ENCODE results near the gene COMMD3. TPM values are rescaled to one million over a fixed set of nuclear protein-coding genes. Genes with fewer than 3 reads are reported as not detected.

The COMMD3 gene
- total RNA-seq, 1 experiment from 2014 or later, result 69.4 TPM

GRCh38 chr10:22325272-22326144, 9.3 kb downstream of the COMMD3 start:
- Mint-ChIP-seq H3K4me1 (ENCODE audit: insufficient read depth, unreplicated experiment) (peaks cover 29% of the 10 kb centered on the region), H3K4me3 (ENCODE audit: unreplicated experiment) (peak overlapping the region; percentile 80), H3K27ac (ENCODE audit: low read depth, unreplicated experiment) (peak overlapping the region; percentile 31), H3K36me3 (ENCODE audit: insufficient read depth, unreplicated experiment) (peaks cover 37% of the 10 kb centered on the region), H3K27me3 (ENCODE audit: insufficient read depth, unreplicated experiment) (peaks cover 11% of the 10 kb centered on the region), H3K9me3 (ENCODE audit: unreplicated experiment) (no peaks in the 10 kb centered on the region)
- no TSS peak for BruUV-seq (replicated peaks)
- CTCF ChIA-PET, result interaction anchor here (0.7 to 1.4 kb wide), 5 partner anchors 12 to 664 kb away, joined by 3 to 4 read pairs (median 3); no protein-coding TSS in a partner anchor
- no peak for TF ChIP-seq CTCF (IDR thresholded peaks at IDR 0.05; ENCODE audit: unreplicated experiment)
- intact Hi-C loops (cut with micrococcal nuclease), result loop anchor here (5.0 to 10.0 kb wide), 3 partner anchors 259 to 662 kb away; partner anchors contain the start of gene PIP4K2A
- POLR2A ChIA-PET, result interaction anchor here (0.6 to 7.3 kb wide), 9 partner anchors 9 to 836 kb away, joined by 3 to 47 read pairs (median 3); partner anchors contain the start of genes COMMD3 and DNAJC1
- peak; percentile 64 for DNase-seq (ENCODE audit: unreplicated experiment)

- intact Hi-C loops (cut with micrococcal nuclease), result loop anchor here (5.0 to 10.0 kb wide), 3 partner anchors 259 to 661 kb away; partner anchors contain the start of gene PIP4K2A
- no TSS peak for BruUV-seq (replicated peaks)
- peaks cover 29% of the 10 kb centered on the region for H3K4me1 Mint-ChIP-seq (ENCODE audit: insufficient read depth, unreplicated experiment)
- TF ChIP-seq CTCF (IDR thresholded peaks at IDR 0.05; ENCODE audit: unreplicated experiment), result no peak
- no peaks in the 10 kb centered on the region for H3K9me3 Mint-ChIP-seq (ENCODE audit: unreplicated experiment)
- H3K27me3 Mint-ChIP-seq (ENCODE audit: insufficient read depth, unreplicated experiment), result peaks cover 11% of the 10 kb centered on the region
- H3K27ac Mint-ChIP-seq (ENCODE audit: low read depth, unreplicated experiment), result peak overlapping the region; percentile 31
- no peak for DNase-seq (ENCODE audit: unreplicated experiment)
- peaks cover 37% of the 10 kb centered on the region for H3K36me3 Mint-ChIP-seq (ENCODE audit: insufficient read depth, unreplicated experiment)
- peak overlapping the region; percentile 80 for H3K4me3 Mint-ChIP-seq (ENCODE audit: unreplicated experiment)
- POLR2A ChIA-PET, result interaction anchor here (0.5 to 7.3 kb wide), 11 partner anchors 9 to 836 kb away, joined by 3 to 47 read pairs (median 3); partner anchors contain the start of genes COMMD3 and DNAJC1
- CTCF ChIA-PET, result interaction anchor here (0.7 to 1.4 kb wide), 5 partner anchors 12 to 664 kb away, joined by 3 to 4 read pairs (median 3); no protein-coding TSS in a partner anchor
These were observed 10.0 kb downstream of the COMMD3 start for GRCh38 chr10:22326145-22326702.

GRCh38 chr10:22329150-22329549, 13.0 kb downstream of the COMMD3 start:
- CTCF ChIA-PET, result no interaction called here
- H3K36me3 Mint-ChIP-seq (ENCODE audit: insufficient read depth, unreplicated experiment), result peaks cover 41% of the 10 kb centered on the region
- BruUV-seq (replicated peaks), result no TSS peak
- H3K4me1 Mint-ChIP-seq (ENCODE audit: insufficient read depth, unreplicated experiment), result peaks cover 18% of the 10 kb centered on the region
- no peak overlapping the region for H3K4me3 Mint-ChIP-seq (ENCODE audit: unreplicated experiment)
- intact Hi-C loops (cut with micrococcal nuclease), result loop anchor here (5.0 to 10.0 kb wide), 3 partner anchors 256 to 658 kb away; partner anchors contain the start of gene PIP4K2A
- no peaks in the 10 kb centered on the region for H3K27me3 Mint-ChIP-seq (ENCODE audit: insufficient read depth, unreplicated experiment)
- TF ChIP-seq CTCF (IDR thresholded peaks at IDR 0.05; ENCODE audit: unreplicated experiment), result no peak
- H3K9me3 Mint-ChIP-seq (ENCODE audit: unreplicated experiment), result no peaks in the 10 kb centered on the region
- POLR2A ChIA-PET, result no interaction called here
- no peak overlapping the region for H3K27ac Mint-ChIP-seq (ENCODE audit: low read depth, unreplicated experiment)
- no peak for DNase-seq (ENCODE audit: unreplicated experiment)

Data from MCF 10A (cell line).